ENCODE measurements around the gene ZNRF2.

ZNRF2 gene

DNA sequence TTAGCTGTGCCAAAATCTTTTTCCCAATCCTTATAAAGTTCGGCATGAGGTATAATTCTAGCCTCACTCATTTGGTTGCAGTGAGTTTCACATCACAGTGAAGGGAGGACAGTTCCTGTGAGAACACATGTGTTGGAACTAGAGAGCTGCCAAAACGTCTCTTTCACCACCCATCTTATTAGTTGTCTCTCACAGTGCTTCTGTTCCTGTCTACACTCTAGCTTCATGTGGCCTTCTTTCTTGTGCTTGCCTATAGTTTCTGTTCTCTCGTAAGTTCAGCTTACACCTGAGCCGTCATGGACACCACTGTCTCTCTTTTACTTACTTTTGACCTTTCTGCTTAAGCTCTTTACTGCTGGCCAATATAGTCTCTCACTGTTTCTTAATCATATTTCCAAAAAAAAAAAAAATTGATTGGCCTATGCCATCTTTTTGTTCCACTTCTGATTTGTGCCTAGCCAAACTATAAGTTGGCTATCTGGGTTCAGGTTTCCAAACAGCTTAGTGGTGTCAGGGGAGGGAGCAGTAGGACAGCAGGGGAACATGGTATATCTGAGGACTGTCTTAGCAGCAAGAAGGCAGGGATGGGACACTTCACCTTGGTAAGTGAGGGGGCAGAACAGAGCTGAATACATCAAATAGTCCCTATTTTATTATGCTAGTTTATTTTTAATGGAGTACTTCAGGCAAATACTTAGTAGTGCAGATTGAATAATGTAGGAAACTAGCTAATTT lies 38.0 kb downstream of the ZNRF2 start:
- peaks cover 3% of the 10 kb centered on the region; the same call in 1 of the 2 replicates for H3K36me3 ChIP-seq
- no peaks in the 10 kb centered on the region for H3K9me3 ChIP-seq (ENCODE audit: severe bottlenecking)
- no peak overlapping the region for H3K4me3 ChIP-seq (ENCODE audit: low read depth, low read length)
- TF ChIP-seq, protein P1, sequence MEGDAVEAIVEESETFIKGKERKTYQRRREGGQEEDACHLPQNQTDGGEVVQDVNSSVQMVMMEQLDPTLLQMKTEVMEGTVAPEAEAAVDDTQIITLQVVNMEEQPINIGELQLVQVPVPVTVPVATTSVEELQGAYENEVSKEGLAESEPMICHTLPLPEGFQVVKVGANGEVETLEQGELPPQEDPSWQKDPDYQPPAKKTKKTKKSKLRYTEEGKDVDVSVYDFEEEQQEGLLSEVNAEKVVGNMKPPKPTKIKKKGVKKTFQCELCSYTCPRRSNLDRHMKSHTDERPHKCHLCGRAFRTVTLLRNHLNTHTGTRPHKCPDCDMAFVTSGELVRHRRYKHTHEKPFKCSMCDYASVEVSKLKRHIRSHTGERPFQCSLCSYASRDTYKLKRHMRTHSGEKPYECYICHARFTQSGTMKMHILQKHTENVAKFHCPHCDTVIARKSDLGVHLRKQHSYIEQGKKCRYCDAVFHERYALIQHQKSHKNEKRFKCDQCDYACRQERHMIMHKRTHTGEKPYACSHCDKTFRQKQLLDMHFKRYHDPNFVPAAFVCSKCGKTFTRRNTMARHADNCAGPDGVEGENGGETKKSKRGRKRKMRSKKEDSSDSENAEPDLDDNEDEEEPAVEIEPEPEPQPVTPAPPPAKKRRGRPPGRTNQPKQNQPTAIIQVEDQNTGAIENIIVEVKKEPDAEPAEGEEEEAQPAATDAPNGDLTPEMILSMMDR (IDR thresholded peaks at IDR 0.05; ENCODE audit: low read depth, low read length), result no peak
- no peaks in the 10 kb centered on the region for H3K27me3 ChIP-seq (ENCODE audit: insufficient read depth, low read depth, severe bottlenecking)
- no peak for DNase-seq
- H3K27ac ChIP-seq, result no peak overlapping the region

DNA sequence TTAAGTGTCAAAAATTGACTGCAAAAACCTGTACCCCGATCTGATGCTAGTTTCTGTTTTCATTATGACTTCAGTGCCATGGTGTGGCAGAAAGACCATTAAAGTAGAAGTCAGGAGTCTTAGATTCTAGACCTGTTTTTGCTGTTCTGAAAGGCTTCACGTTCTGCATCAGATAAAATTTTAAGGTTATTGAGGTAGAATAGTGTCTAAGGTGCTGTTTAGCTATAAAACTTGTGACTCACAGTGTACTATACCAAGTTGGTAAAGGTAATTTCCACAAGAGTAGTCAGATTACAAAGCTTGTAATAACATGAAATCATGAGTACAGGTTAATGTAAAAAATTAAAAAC lies 38.6 kb downstream of the ZNRF2 start:
- H3K36me3 ChIP-seq, result peaks cover 3% of the 10 kb centered on the region; the same call in 1 of the 2 replicates
- H3K27ac ChIP-seq, result no peak overlapping the region
- no peak overlapping the region for H3K4me3 ChIP-seq (ENCODE audit: low read depth, low read length)
- TF ChIP-seq, protein P1 (IDR thresholded peaks at IDR 0.05; ENCODE audit: low read depth, low read length), result no peak
- no peak for DNase-seq
- H3K9me3 ChIP-seq (ENCODE audit: severe bottlenecking), result no peaks in the 10 kb centered on the region
- no peaks in the 10 kb centered on the region for H3K27me3 ChIP-seq (ENCODE audit: insufficient read depth, low read depth, severe bottlenecking)

DNA sequence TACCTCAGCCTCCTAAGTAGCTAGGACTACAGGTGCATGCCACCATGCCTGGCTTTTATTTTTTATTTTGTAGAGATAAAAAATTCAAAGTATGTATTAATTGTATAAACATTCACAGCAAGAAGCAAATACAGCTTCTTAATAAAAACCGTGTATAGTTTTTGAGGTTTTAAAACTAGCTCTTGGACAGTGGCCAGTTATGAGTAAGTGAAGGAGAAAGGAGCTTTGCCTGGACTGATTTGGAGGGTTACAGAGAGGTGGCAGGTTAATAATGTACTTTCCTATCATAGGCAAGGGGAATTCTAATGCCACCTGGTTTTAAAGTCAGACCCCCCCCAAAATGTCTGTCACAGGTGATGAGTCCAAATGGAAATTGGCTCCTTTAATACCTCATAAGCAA lies 43.4 kb downstream of the ZNRF2 start:
- H3K4me3 ChIP-seq (ENCODE audit: low read depth, low read length), result no peak overlapping the region
- DNase-seq, result no peak

DNA sequence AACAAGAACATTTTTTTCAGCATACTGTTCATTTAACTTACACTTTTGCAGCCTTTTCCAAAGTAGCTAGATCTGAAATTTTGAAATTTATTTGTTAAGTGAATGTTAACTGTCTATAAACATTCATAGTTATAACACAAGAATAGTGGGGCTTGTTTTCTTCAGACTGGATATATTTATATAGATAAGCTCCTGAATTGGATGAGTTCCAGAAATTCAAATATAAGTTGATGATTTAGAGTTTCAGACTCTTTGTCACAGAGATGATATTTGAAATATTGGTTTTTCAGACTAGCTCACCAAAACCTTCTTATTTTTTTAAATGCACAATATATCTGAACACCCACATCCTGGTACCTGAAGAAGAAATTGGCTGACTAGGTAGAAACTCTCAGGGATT lies 44.0 kb downstream of the ZNRF2 start:
- no peak for DNase-seq
- no peaks in the 10 kb centered on the region for H3K9me3 ChIP-seq (ENCODE audit: severe bottlenecking)
- no peaks in the 10 kb centered on the region for H3K27me3 ChIP-seq (ENCODE audit: insufficient read depth, low read depth, severe bottlenecking)
- H3K36me3 ChIP-seq, result peaks cover 3% of the 10 kb centered on the region; the same call in 1 of the 2 replicates
- TF ChIP-seq, protein P1 (IDR thresholded peaks at IDR 0.05; ENCODE audit: low read depth, low read length), result no peak
- no peak overlapping the region for H3K4me3 ChIP-seq (ENCODE audit: low read depth, low read length)
- H3K27ac ChIP-seq, result no peak overlapping the region

More for the DNA sequence above, 43.4 kb downstream of the ZNRF2 start:
- Histone ChIP-seq H3K36me3 (peaks cover 3% of the 10 kb centered on the region; the same call in 1 of the 2 replicates), H3K9me3 (ENCODE audit: severe bottlenecking) (no peaks in the 10 kb centered on the region), H3K27ac (no peak overlapping the region), H3K27me3 (ENCODE audit: insufficient read depth, low read depth, severe bottlenecking) (no peaks in the 10 kb centered on the region)
- TF ChIP-seq, protein P1 (IDR thresholded peaks at IDR 0.05; ENCODE audit: low read depth, low read length), result no peak

DNA sequence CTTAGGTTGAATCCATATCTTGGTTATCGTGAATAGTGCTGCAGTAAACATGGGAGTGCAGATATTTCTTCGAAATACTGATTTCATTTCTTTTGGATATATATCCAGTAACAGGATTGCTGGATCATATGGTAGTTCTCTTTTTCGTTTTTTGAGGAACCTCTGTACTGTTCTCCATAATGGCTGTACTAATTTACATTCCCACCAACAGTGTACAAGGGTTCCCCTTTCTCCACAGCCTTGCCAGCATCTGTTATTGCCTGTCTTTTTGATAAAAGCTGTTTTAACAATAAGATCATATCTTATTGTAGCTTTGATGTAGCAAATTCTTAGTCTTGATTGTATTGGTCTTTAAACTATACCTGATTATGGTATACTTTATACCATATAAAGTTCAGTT lies 45.3 kb downstream of the ZNRF2 start:
- Histone ChIP-seq H3K36me3 (peaks cover 3% of the 10 kb centered on the region; the same call in 1 of the 2 replicates), H3K27me3 (ENCODE audit: insufficient read depth, low read depth, severe bottlenecking) (no peaks in the 10 kb centered on the region), H3K27ac (no peak overlapping the region), H3K4me3 (ENCODE audit: low read depth, low read length) (no peak overlapping the region), H3K9me3 (ENCODE audit: severe bottlenecking) (no peaks in the 10 kb centered on the region)
- no peak for DNase-seq
- TF ChIP-seq, protein P1 (IDR thresholded peaks at IDR 0.05; ENCODE audit: low read depth, low read length), result no peak

All from WERI-Rb-1 (cell line).